ENCODE data around the gene MAST4. TPM values are rescaled to one million over a fixed set of nuclear protein-coding genes. Genes with fewer than 3 reads are reported as not detected.

The MAST4 gene
- polyA plus RNA-seq, 2 of the 4 experiments (the other 2 are of a cell fraction) = 1.2 to 5.8 TPM

DNA sequence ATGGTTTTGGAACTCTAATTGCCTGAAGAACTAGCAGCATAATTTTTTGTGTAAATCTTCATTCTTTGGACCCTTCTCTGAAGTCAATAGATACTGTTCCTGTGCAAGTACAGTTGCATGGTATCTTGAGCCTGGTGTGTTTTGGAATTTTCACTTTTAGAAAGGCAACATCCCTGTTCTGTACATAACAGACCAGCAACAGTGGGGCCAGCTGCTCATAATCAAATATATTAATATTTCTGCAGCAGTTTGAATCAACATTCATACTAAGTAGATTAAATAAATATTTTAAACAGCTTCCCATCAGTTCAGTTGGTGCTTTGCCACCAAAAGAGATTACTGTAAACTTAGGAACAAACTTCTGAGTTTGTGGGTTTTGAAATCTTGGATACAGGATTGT, 502.5 kb downstream of the MAST4 start:
- TF ChIP-seq HOXB5 (CRISPR knock-in tag; IDR thresholded peaks at IDR 0.05) (no peak), POLR2AphosphoS2 (conservative IDR thresholded peaks at IDR 0.05; ENCODE audit: low read length) (no peak), HOXA7 (CRISPR knock-in tag; IDR thresholded peaks at IDR 0.05) (no peak), EHMT2 (IDR thresholded peaks at IDR 0.05; ENCODE audit: low read depth) (no peak), RAD21 (conservative IDR thresholded peaks at IDR 0.05 in 1 of 2, IDR thresholded peaks at IDR 0.05 in 1 of 2) (no peak), ESRRA (IDR thresholded peaks at IDR 0.05; ENCODE audit: borderline replicate concordance, low read length) (no peak), FOSB (CRISPR knock-in tag; IDR thresholded peaks at IDR 0.05) (no peak), ZFP36 (IDR thresholded peaks at IDR 0.05; ENCODE audit: borderline replicate concordance, partially characterized antibody) (no peak), TP53 (CRISPR knock-in tag; IDR thresholded peaks at IDR 0.05) (no peak), POLR2A (IDR thresholded peaks at IDR 0.05; ENCODE audit: low read length) (no peak), CHD4 (IDR thresholded peaks at IDR 0.05; ENCODE audit: borderline replicate concordance) (no peak)
- TF ChIP-seq, protein P1, sequence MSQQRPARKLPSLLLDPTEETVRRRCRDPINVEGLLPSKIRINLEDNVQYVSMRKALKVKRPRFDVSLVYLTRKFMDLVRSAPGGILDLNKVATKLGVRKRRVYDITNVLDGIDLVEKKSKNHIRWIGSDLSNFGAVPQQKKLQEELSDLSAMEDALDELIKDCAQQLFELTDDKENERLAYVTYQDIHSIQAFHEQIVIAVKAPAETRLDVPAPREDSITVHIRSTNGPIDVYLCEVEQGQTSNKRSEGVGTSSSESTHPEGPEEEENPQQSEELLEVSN (IDR thresholded peaks at IDR 0.05; ENCODE audit: borderline replicate concordance, low read depth) = no peak
- no peak for ATAC-seq

DNA sequence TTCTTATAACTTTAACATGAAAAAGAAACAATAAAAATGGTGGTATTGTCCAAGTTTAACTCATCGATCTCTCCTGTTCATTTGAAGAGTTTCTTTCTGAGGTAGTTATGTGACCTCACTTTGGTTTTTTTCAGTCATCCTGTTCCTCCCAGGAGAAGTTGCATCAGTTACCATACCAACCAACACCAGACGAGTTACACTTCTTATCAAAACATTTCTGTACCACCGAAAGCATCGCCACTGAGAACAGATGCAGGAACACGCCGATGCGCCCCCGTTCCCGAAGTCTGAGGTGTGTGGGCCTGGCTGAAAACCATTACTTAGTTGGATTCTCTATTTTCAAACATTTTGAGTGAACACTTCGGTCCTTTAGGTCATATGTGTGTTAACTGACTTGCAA, 504.1 kb downstream of the MAST4 start:
- H3K4me2 ChIP-seq = no peak overlapping the region
- no peak for FAIRE-seq
- no peak for TF ChIP-seq JUN (IDR thresholded peaks at IDR 0.05)
- CTCF ChIA-PET = no interaction called here
- H3K4me3 ChIP-seq = no peak overlapping the region
- POLR2A ChIA-PET = no interaction called here
- no peaks in the 10 kb centered on the region for H3K9me3 ChIP-seq
- ATAC-seq = no peak
- H3K27ac ChIP-seq = no peak overlapping the region
- WGBS (ENCODE audit: missing lambda C conversion rate) = 88% methylated on average over 10 of the region's 10 CpGs
- no peak for DNase-seq (ENCODE audit: low read depth in 1 of 2, low spot score in 1 of 2)
- peaks cover 8% of the 10 kb centered on the region for H3K4me1 ChIP-seq

More for the DNA sequence above, 502.5 kb downstream of the MAST4 start:
- H3K4me2 ChIP-seq = no peak overlapping the region
- no peak overlapping the region for H3K4me3 ChIP-seq
- CTCF ChIA-PET = no interaction called here
- no peak for DNase-seq (ENCODE audit: low read depth in 1 of 2, low spot score in 1 of 2)
- H3K27ac ChIP-seq = no peak overlapping the region
- POLR2A ChIA-PET = no interaction called here
- H3K9me3 ChIP-seq = no peaks in the 10 kb centered on the region
- no peak for FAIRE-seq
- peaks cover 19% of the 10 kb centered on the region for H3K4me1 ChIP-seq

GRCh38 chr5:67102708-67103107, 506.5 kb downstream of the MAST4 start:
- H3K27ac ChIP-seq = no peak overlapping the region
- no peak overlapping the region for H3K4me3 ChIP-seq
- CTCF ChIA-PET = interaction anchor here (1.5 to 2.7 kb wide), 3 partner anchors 31 to 64 kb away, joined by 3 to 9 read pairs (median 5); no protein-coding TSS in a partner anchor
- no peak for ATAC-seq
- TF ChIP-seq EHF (CRISPR knock-in tag; IDR thresholded peaks at IDR 0.05) = no peak
- no peak for TF ChIP-seq FOSL2 (IDR thresholded peaks at IDR 0.05)
- TF ChIP-seq FOSL2 (CRISPR knock-in tag; IDR thresholded peaks at IDR 0.05) = no peak
- TF ChIP-seq JUN (IDR thresholded peaks at IDR 0.05) = no peak
- no peak for TF ChIP-seq MYC (IDR thresholded peaks at IDR 0.05; ENCODE audit: borderline replicate concordance, low read length)
- TF ChIP-seq RFX5 (IDR thresholded peaks at IDR 0.05) = no peak
- TF ChIP-seq CHD4 (IDR thresholded peaks at IDR 0.05; ENCODE audit: borderline replicate concordance) = no peak
- TF ChIP-seq RAD21 (conservative IDR thresholded peaks at IDR 0.05 in 1 of 2, IDR thresholded peaks at IDR 0.05 in 1 of 2) = no peak
- TF ChIP-seq KDM5A (IDR thresholded peaks at IDR 0.05) = no peak
- no peak for TF ChIP-seq HES2 (IDR thresholded peaks at IDR 0.05)
- WGBS (ENCODE audit: missing lambda C conversion rate) = 77% methylated on average over 4 of the region's 4 CpGs
- H3K4me2 ChIP-seq = no peak overlapping the region
- FAIRE-seq = no peak
- POLR2A ChIA-PET = no interaction called here
- H3K9me3 ChIP-seq = no peaks in the 10 kb centered on the region
- no peaks in the 10 kb centered on the region for H3K4me1 ChIP-seq
- DNase-seq (ENCODE audit: low read depth in 1 of 2, low spot score in 1 of 2) = no peak

- Histone ChIP-seq H3K9me3 (no peaks in the 10 kb centered on the region), H3K27ac (no peak overlapping the region), H3K4me3 (no peak overlapping the region), H3K4me1 (no peaks in the 10 kb centered on the region), H3K4me2 (no peak overlapping the region)
- no peak for TF ChIP-seq ATOH8 (CRISPR knock-in tag; IDR thresholded peaks at IDR 0.05; ENCODE audit: low read depth)
- no peak for TF ChIP-seq NFE2L2 (conservative IDR thresholded peaks at IDR 0.05; ENCODE audit: low read length)
- TF ChIP-seq RAD21 (conservative IDR thresholded peaks at IDR 0.05 in 1 of 2, IDR thresholded peaks at IDR 0.05 in 1 of 2) = no peak
- no peak for TF ChIP-seq FOSB (CRISPR knock-in tag; IDR thresholded peaks at IDR 0.05)
- TF ChIP-seq MAZ (IDR thresholded peaks at IDR 0.05; ENCODE audit: borderline replicate concordance, low read depth, low read length) = no peak
- no peak for TF ChIP-seq CBX2 (IDR thresholded peaks at IDR 0.05; ENCODE audit: borderline replicate concordance, low read depth)
- TF ChIP-seq HEYL (CRISPR knock-in tag; IDR thresholded peaks at IDR 0.05) = no peak
- TF ChIP-seq GATA3 (IDR thresholded peaks at IDR 0.05; ENCODE audit: borderline replicate concordance) = no peak
- TF ChIP-seq RCOR1 (IDR thresholded peaks at IDR 0.05; ENCODE audit: low read depth, low read length) = no peak
- POLR2A ChIA-PET = no interaction called here
- DNase-seq (ENCODE audit: low read depth in 1 of 2, low spot score in 1 of 2) (no peak), FAIRE-seq (no peak), ATAC-seq (no peak)
- CTCF ChIA-PET = no interaction called here
- 89% methylated on average over 1 of the region's 1 CpG for WGBS (ENCODE audit: missing lambda C conversion rate)
Observed at GRCh38 chr5:67104859-67105258, 508.7 kb downstream of the MAST4 start.

Measured in A549 (cell line).